NCI-H187 treated with DMSO at 0.1 percent for 48 hours (cell line): Measurements from ENCODE around the gene ZNF730.
"Not testable (repeated sequence)": the region's sequence is repeated elsewhere in the genome, so short reads cannot be mapped to it uniquely, and the experiment has no call there.

ENCODE experiments used
- DNase-seq: peaks from one replicate; lab custom pipeline; 2025; lab: John Stamatoyannopoulos, UW

Gene ZNF730

GRCh38 chr19:23116802-23117571, at the start of gene ZNF730:
ZNF730 (plus strand) TSS chr19:23117025; CDS start chr19:23117174, 149 bp downstream.
- DNase-seq, result no peak

DNA sequence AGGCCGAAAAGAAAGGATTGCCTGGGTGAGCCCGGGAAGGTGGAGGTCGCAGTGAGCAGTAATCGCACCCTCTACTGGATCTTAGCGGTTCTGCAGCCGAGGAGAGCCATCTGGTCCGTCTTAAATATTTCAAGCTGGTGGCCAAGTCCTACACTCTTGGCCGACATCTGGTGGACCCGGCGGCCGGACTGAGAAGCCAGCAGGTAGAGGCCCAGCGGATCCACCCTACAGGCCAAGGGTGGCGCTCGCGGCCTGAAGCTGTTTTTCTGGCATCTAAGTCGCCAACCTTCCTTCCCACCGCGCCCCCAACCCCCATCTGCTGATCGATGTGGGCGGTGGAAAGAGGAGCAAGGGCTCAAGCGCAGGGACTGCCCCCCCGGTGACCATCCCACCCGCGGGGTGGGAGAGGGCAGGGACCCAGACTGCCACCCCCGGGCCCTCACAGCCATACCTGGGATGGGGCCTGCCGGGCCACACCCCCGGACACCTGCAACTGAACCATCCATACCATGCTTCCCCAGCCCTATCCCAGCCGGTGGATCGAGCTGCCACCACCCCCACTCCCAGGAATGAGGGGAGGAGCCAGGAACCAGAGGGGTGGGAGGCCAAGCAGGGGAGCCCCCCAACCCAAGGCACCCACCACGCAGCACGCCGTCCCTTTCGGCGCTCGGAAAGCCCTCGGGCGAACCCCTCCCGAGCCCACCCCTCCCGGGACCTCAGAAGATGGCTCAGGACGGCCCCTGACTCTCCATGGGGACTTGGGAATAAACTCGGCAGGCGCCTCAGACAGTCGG, 46.3 kb upstream of the ZNF730 start:
- DNase-seq, result no peak

GRCh38 chr19:23071147-23071511, 45.7 kb upstream of the ZNF730 start:
- no peak for DNase-seq

DNA sequence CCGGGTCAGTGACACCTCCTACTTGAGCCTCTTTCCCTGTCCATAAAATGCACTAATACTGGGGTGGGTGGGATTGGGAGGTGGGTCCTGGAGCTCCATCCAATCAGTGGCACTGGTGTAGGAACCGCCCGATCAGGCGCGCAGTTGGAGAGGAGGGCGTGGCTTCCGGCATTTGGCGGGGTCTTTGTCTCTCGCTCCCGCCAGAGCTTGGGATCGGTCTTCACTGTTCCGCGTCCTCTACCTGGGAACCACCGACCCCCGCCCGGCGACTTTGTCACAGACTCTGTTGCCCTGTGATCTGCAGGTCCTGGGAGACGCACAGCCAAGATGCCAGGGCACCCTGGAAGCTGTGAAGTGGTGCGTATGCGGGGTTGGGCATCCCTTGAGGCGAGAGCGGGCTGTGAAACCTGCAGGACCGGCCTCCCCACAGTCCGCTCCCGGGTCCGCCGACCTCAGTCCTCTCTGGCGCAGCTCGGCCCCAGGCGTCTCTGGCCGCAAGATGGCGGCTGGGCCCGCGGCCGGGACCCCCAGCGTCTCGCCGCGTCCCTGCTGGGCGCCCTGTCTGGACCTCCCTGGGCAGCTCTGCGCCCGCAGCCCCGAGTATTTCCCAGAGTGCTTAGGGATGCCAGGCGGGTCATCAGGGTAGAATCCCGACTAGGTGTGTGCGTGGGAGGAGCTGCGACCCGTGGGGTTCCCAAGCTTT, 41.6 kb upstream of the ZNF730 start:
- no peak for DNase-seq

GRCh38 chr19:23077776-23078175, 39.0 kb upstream of the ZNF730 start:
- DNase-seq, result not testable (repeated sequence)

- no peak for DNase-seq
Observed at GRCh38 chr19:23093832-23094231, 23.0 kb upstream of the ZNF730 start.

GRCh38 chr19:23095418-23095817, 21.4 kb upstream of the ZNF730 start:
- DNase-seq, result no peak

GRCh38 chr19:23098286-23098685, 18.5 kb upstream of the ZNF730 start:
- DNase-seq, result no peak

DNA sequence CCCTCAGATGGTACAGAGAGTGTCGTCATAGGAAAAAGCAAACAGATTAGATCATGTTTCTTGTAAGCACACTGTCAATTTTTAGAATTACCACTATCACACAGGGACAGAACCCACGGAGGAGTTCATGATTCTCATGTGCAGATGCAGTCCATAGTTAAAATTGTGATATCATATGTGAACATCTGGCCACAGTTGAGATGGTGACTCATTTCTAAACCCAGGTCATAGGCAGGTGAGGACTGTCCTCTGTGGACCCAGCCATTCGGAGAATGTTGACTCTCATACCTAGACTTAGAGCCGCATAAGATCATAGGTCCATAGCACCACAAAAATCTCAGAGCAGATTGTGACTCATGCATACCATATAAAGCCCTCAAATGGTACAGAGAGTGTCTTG, 17.8 kb upstream of the ZNF730 start:
- no peak for DNase-seq

- no peak for DNase-seq
Observed at GRCh38 chr19:23099966-23100365, 16.9 kb upstream of the ZNF730 start.

DNA sequence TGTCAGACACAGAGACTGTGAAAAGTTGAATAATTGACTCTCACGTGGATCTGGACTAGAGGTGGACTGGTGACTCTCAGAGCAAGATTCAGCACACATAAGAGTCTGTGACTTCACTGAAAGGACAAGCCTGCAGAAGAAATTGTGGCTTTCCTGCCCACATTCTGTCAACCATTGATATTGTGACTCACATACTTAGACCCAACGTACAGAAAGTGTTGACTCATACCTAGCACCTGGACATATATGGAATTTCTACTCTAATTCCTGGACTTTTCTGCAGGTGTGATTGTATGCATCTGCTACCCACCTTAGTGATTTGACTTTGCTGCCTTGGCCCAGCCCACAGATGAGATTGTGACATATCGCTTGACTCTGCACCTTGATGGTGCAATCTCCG, 15.6 kb upstream of the ZNF730 start:
- DNase-seq, result no peak

DNA sequence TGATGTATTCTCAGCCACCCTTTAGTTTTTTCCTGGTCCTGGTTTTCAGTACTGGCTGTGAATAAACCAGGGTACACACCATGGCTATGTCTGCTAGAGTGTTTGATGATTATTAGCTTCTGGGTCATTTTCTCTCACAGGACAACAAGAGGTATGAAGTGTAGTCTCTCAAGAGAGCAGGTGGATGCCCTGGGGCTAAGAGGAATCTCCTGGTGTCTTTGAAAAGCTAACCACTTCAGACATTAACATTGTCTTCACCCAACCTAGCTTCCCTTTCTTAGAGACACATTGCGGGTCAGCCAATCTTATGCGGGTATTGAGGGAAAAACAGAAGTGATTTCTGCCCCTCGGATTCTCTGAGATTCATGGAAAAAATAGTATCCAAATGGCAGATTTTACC, 1.6 kb downstream of the ZNF730 start:
- DNase-seq, result no peak

DNA sequence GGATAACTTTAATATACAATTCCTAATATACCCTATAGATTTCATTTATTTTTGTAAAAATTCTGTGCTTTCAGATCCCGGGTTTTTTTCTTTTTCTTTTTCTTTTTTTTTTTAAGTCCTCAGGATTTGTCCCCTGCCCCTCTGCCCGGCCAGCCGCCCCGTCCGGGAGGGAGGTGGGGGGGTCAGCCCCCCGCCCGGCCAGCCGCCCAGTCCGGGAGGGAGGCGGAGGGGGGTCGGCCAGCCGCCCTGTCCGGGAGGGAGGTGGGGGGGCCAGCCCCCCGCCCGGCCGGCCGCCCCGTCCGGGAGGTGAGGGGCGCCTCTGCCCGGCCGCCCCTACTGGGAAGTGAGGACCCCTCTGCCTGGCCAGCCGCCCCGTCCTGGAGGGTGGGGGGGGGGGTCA, 17.4 kb downstream of the ZNF730 start:
- not testable (repeated sequence) for DNase-seq

DNA sequence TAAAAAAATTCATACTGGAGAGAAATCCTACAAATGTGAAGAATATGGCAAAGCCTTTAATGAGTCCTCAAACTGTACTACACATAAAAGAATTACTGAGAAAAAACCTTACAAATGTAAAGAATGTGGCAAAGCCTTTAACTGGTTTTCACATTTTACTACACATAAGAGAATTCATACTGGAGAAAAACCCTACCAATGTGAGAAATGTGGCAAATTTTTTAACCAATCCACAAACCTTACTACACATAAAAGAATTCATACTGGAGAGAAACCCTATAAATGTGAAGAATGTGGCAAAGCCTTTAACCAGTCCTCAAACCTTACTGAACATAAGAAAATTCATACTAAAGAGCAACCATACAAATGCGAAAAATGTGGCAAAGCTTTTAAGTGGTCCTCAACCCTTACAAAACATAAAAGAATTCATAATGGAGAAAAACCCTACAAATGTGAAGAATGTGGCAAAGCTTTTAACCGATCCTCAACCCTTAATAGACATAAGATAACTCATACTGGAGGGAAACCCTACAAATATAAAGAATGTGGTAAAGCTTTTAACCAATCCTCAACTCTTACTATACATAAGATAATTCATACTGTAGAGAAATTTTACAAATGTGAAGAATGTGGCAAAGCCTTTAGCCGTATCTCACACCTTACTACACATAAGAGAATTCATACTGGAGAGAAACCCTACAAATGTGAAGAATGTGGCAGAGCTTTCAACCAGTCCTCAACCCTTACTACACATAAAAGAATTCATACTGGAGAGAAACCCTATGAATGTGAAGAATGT, 29.0 kb downstream of the ZNF730 start:
- no peak for DNase-seq

DNA sequence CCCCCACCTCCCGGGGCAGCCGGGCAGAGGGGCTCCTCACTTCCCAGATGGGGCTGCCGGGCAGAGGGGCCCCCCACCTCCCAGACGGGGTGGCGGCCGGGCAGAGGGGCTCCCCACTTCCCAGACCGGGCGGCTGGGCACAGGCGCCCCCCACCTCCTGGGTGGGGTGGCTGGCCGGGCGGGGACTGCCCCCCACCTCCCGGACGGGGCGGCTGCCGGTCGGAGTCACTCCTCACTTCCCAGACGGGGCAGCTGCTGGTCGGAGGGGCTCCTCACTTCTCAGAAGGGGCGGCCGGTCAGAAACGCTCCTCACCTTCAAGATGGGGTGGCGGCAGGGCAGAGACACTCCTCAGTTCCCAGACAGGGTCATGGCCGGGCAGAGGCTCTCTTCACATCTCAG, 43.9 kb downstream of the ZNF730 start:
- no peak for DNase-seq

- not testable (repeated sequence) for DNase-seq
Observed at GRCh38 chr19:23168286-23168685, 51.5 kb downstream of the ZNF730 start.

- DNase-seq, result no peak
Observed at GRCh38 chr19:23183251-23183650, 66.4 kb downstream of the ZNF730 start.

GRCh38 chr19:23190341-23190740, 73.5 kb downstream of the ZNF730 start:
- no peak for DNase-seq
